ENCODE data around the gene CREB3L2.
"Not testable (repeated sequence)": the region's sequence is repeated elsewhere in the genome, so short reads cannot be mapped to it uniquely, and the experiment has no call there.

The CREB3L2 gene

GRCh38 chr7:137908106-137908505, 93.8 kb downstream of the CREB3L2 start:
- in situ Hi-C loops (cut with HindIII; ENCODE audit: low sequenced_read_pairs), result no loop called here

- in situ Hi-C loops (cut with HindIII; ENCODE audit: low sequenced_read_pairs), result not testable (repeated sequence)
These were observed 95.2 kb downstream of the CREB3L2 start for GRCh38 chr7:137906636-137907035.

GRCh38 chr7:137904833-137905232, 97.1 kb downstream of the CREB3L2 start:
- in situ Hi-C loops (cut with HindIII; ENCODE audit: low sequenced_read_pairs), result no loop called here

GRCh38 chr7:137903382-137904169, 98.3 kb downstream of the CREB3L2 start:
- in situ Hi-C loops (cut with HindIII; ENCODE audit: low sequenced_read_pairs), result no loop called here

- in situ Hi-C loops (cut with HindIII; ENCODE audit: low sequenced_read_pairs), result no loop called here
These were observed 101.7 kb downstream of the CREB3L2 start for GRCh38 chr7:137900137-137900536.

GRCh38 chr7:137898839-137899721, 102.8 kb downstream of the CREB3L2 start:
- in situ Hi-C loops (cut with HindIII; ENCODE audit: low sequenced_read_pairs), result no loop called here

GRCh38 chr7:137895301-137896221, 106.3 kb downstream of the CREB3L2 start:
- in situ Hi-C loops (cut with HindIII; ENCODE audit: low sequenced_read_pairs), result no loop called here

GRCh38 chr7:137893143-137893742, 108.6 kb downstream of the CREB3L2 start:
- in situ Hi-C loops (cut with HindIII; ENCODE audit: low sequenced_read_pairs), result no loop called here

- in situ Hi-C loops (cut with HindIII; ENCODE audit: low sequenced_read_pairs), result no loop called here
These were observed 110.8 kb downstream of the CREB3L2 start for GRCh38 chr7:137891016-137891655.

GRCh38 chr7:137890449-137890921, 111.4 kb downstream of the CREB3L2 start:
- in situ Hi-C loops (cut with HindIII; ENCODE audit: low sequenced_read_pairs), result no loop called here

GRCh38 chr7:137888241-137888640, 113.6 kb downstream of the CREB3L2 start:
- in situ Hi-C loops (cut with HindIII; ENCODE audit: low sequenced_read_pairs), result no loop called here

- in situ Hi-C loops (cut with HindIII; ENCODE audit: low sequenced_read_pairs), result no loop called here
These were observed 115.1 kb downstream of the CREB3L2 start for GRCh38 chr7:137886746-137887145.

GRCh38 chr7:137886281-137886680, 115.6 kb downstream of the CREB3L2 start:
- in situ Hi-C loops (cut with HindIII; ENCODE audit: low sequenced_read_pairs), result no loop called here

- in situ Hi-C loops (cut with HindIII; ENCODE audit: low sequenced_read_pairs), result no loop called here
These were observed 116.2 kb downstream of the CREB3L2 start for GRCh38 chr7:137885678-137886077.

- in situ Hi-C loops (cut with HindIII; ENCODE audit: low sequenced_read_pairs), result no loop called here
These were observed 119.1 kb downstream of the CREB3L2 start for GRCh38 chr7:137882806-137883205.

GRCh38 chr7:137882261-137882668, 119.6 kb downstream of the CREB3L2 start:
- in situ Hi-C loops (cut with HindIII; ENCODE audit: low sequenced_read_pairs), result no loop called here

- in situ Hi-C loops (cut with HindIII; ENCODE audit: low sequenced_read_pairs), result no loop called here
These were observed 120.2 kb downstream of the CREB3L2 start for GRCh38 chr7:137881607-137882260.

GRCh38 chr7:137880432-137880831, 121.5 kb downstream of the CREB3L2 start:
- in situ Hi-C loops (cut with HindIII; ENCODE audit: low sequenced_read_pairs), result no loop called here

Data from DLD1 (cell line).